Stomach (tissue), 9 donors: ENCODE results near the gene UBR4. TPM values are rescaled to one million over a fixed set of nuclear protein-coding genes. Genes with fewer than 3 reads are reported as not detected.

Experiments
- DNase-seq, 2 donors: peaks; one replicate each; pipeline versions ENCODE4 v3.0.0 to v3.0.0-alpha.2; 2013 to 2019
- H3K27ac ChIP-seq, 5 donors: fragments of 200-600 bp in 4 of 5; sonication (generic) in 4 of 5; one replicate each; pipeline ENCODE4 v1.5.1; 2013 to 2019; ENCODE audit warnings: mild to moderate bottlenecking in 1 of 5, moderate library complexity in 1 of 5
- H3K27me3 ChIP-seq, 3 donors: fragments of 200-600 bp; sonication (generic); one replicate each; pipeline ENCODE4 v1.5.1; 2017 to 2019; ENCODE audit warnings: mixed run types in 1 of 3
- H3K36me3 ChIP-seq, 4 donors: fragments of 200-600 bp; sonication (generic); 1 replicate in 3 of 4; 2 replicates in 1 of 4; pipeline ENCODE4 v1.5.1; 2016 to 2019
- H3K4me1 ChIP-seq, 4 donors: fragments of 200-600 bp; sonication (generic); one replicate each; pipeline ENCODE4 v1.5.1; 2016 to 2019
- H3K4me3 ChIP-seq, 4 donors: fragments of 200-600 bp; sonication (generic) in 3 of 4; one replicate each; pipeline ENCODE4 v1.5.1; 2016 to 2019; ENCODE audit warnings: mild to moderate bottlenecking in 1 of 4
- H3K9me3 ChIP-seq, 4 donors: fragments of 200-600 bp; sonication (generic); one replicate each; pipeline ENCODE4 v1.5.1; 2016 to 2019
- CTCF ChIP-seq, 7 experiments: fragments of 450-650 bp in 4 of 7; fragments of 200-600 bp in 3 of 7; sonication (generic) in 3 of 7; IDR thresholded peaks; one replicate each; pipeline ENCODE4 v1.5.1; 2016 to 2019; ENCODE audit warnings: antibody characterized with exemption in 7 of 7, control low read depth in 2 of 7, mild to moderate bottlenecking in 1 of 7
- EP300 ChIP-seq: sonication (generic); formaldehyde crosslinking; IDR thresholded peaks from one replicate; pipeline ENCODE4 v1.6.1; 2017; ENCODE audit warnings: antibody characterized with exemption
- POLR2A ChIP-seq, 4 donors: fragments of 450-650 bp; IDR thresholded peaks; one replicate each; pipeline ENCODE4 v1.6.1; 2016; ENCODE audit warnings: antibody characterized with exemption in 4 of 4, control low read depth in 2 of 4, mild to moderate bottlenecking in 1 of 4, moderate library complexity in 1 of 4
- POLR2AphosphoS5 ChIP-seq, 3 donors: sonication (generic); formaldehyde crosslinking; IDR thresholded peaks; one replicate each; pipeline ENCODE4 v1.6.1; 2016; ENCODE audit warnings: antibody characterized with exemption in 3 of 3
- WGBS, 5 donors: extraction: QIAGEN DNeasy Blood & Tissue Kit in 3 of 5; methylation state at CpG; one replicate each; pipeline versions ENCODE4 v1.1.5 to v1.1.7; 2013 to 2018; 5-methylcytosine and 5-hydroxymethylcytosine counted together
- intact Hi-C: fragments of 100-400 bp; cut with DNase I; formaldehyde crosslinking; loops from one replicate; pipeline ENCODE4 v1.15.1; 2023; ENCODE audit warnings: low total_unique reads
- polyA plus RNA-seq, 3 donors: library from polyadenylated mRNA; stranded (reverse); fragments of 200-250 nt; gene quantifications; one replicate each; pipeline ENCODE4 v1.2.3, GENCODE V29; 2013
- total RNA-seq, 5 donors: library from RNA; depleted of rRNA; stranded (reverse); fragments of >200 nt; gene quantifications; one replicate each; pipeline versions ENCODE4 v1.1.0 to v1.2.3, GENCODE V29; 2014 to 2016
- donor health status: healthy with polysubstance abuse.
- donor health status: Bipolar disorder and iron deficiency.
- donor health status: healthy.

UBR4 gene
- total and polyA plus RNA-seq, 8 donors: 41.9 to 262 (median 128) TPM

- TF ChIP-seq POLR2AphosphoS5 (IDR thresholded peaks at IDR 0.05): no peak
- TF ChIP-seq POLR2A (IDR thresholded peaks at IDR 0.05): no peak
- TF ChIP-seq CTCF (IDR thresholded peaks at IDR 0.05): no peak
- no peak for TF ChIP-seq EP300
- intact Hi-C loops: no loop called here
- Histone ChIP-seq H3K27ac (peak overlapping the region in 1 of 5 donors; percentile 29), H3K4me1 (peaks cover 29 to 50% (median 43%) of the 10 kb centered on the region in 4 donors), H3K36me3 (peaks cover 0 to 37% (median 33%) of the 10 kb centered on the region in 4 donors), H3K27me3 (no peaks in the 10 kb centered on the region), H3K4me3 (no peak overlapping the region), H3K9me3 (no peaks in the 10 kb centered on the region)
- DNase-seq: no peak
These were observed 2.1 kb upstream of the UBR4 start for GRCh38 chr1:19212167-19212566.

DNA sequence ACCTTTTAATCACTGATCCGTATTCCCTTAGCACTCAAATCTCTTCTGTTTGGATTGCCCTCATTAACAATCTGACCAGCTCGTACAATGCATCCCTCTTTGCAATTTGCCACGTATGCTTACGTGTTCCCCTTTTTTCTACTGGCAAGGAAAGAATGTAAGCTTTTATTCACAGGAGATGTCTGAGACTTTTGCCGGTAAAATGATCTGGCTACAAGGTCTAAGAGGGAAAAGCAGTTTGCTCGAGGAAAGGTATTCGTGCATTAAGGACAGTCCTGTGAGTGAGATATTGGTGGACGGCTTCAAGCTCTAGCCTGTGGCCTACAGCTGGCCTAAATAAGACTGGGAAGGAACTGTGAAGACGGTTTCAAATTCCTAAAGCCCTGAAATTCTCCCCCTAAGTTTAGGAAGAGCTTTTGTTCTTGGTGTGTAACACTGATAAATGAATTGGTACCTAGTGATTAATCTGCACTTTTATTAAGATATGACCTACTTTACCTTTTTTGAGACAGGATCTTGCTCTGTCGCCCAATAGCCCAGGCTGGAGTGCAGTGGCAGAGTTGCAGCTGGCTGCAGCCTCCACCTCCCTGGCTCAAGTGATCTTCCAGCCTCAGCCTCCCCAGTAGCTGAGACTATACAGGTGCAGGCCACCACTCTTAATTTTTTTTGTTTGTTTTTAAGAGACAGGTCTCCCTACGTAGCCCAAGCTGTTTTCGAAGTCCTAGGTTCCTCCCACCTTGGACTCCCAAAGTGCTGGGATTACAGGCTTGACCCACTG lies 895 bp upstream of the UBR4 start:
- WGBS, 5 donors: 11 to 15% (median 13%) methylated on average over 12 of the region's 12 CpGs
- no peak for TF ChIP-seq CTCF (IDR thresholded peaks at IDR 0.05)
- TF ChIP-seq POLR2AphosphoS5 (IDR thresholded peaks at IDR 0.05): no peak
- no peak for TF ChIP-seq POLR2A (IDR thresholded peaks at IDR 0.05)
- TF ChIP-seq EP300: no peak
- Histone ChIP-seq H3K27me3 (no peaks in the 10 kb centered on the region), H3K36me3 (peaks cover 0 to 25% (median 22%) of the 10 kb centered on the region in 4 donors), H3K4me3 (peak overlapping the region; percentile 82 to 93 (median 90)), H3K27ac (peak overlapping the region; percentile 94 to 98 (median 97)), H3K9me3 (no peaks in the 10 kb centered on the region), H3K4me1 (peaks cover 41 to 62% (median 54%) of the 10 kb centered on the region in 4 donors)
- peak in 1 of 2 donors; percentile 40 for DNase-seq
- intact Hi-C loops: no loop called here

GRCh38 chr1:19209439-19209989 lies 552 bp downstream of the UBR4 start:
- H3K4me1 ChIP-seq: peaks cover 44 to 76% (median 62%) of the 10 kb centered on the region in 4 donors
- no peak for TF ChIP-seq EP300
- TF ChIP-seq POLR2A (IDR thresholded peaks at IDR 0.05): no peak
- TF ChIP-seq CTCF (IDR thresholded peaks at IDR 0.05): no peak
- TF ChIP-seq POLR2AphosphoS5 (IDR thresholded peaks at IDR 0.05): no peak
- 0 to 1% (median 0%) methylated on average over 22 to 28 of the region's 28 CpGs for WGBS, 5 donors

DNA sequence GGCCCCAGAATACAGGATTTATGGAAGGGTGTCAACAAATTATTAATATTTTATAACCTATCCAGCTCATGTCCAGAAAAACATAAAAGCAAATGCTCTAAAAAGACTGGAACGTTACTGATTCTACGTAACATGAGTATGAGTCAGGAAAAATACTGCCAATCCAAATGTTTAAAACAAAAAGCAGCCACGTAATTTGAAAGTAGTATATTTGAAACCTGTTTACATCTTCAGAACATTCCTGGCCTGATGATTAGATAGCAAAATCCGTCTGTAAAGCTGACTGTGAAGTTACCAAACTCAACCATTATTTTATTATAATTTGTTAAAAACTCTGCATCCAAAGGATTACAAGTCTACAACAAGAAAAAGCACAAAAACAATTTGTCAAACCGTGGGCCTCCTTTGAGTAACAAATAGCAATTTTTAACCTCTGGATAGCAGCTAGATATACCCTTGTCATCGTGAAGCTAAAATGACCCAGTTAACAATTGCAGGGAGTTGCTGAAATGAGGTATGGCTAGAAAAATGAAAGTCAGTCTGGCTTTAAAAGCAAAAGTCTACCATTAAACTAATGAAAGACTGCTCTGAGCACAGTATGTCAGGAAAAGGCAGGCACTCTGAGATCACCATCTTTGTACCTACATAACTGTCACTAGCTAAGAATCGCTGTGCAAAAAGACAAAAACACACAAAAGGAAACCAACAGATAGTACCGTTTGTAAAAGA lies 1.2 kb downstream of the UBR4 start:
- H3K27me3 ChIP-seq: no peaks in the 10 kb centered on the region
- H3K9me3 ChIP-seq: no peaks in the 10 kb centered on the region
- peaks cover 47 to 83% (median 67%) of the 10 kb centered on the region in 4 donors for H3K4me1 ChIP-seq
- H3K27ac ChIP-seq: peak overlapping the region in 4 of 5 donors; percentile 96 to 98 (median 98)
- peaks cover 0 to 10% (median 6%) of the 10 kb centered on the region in 4 donors for H3K36me3 ChIP-seq
- WGBS, 5 donors: 5 to 11% (median 7%) methylated on average over 8 of the region's 8 CpGs
- TF ChIP-seq CTCF (IDR thresholded peaks at IDR 0.05) (no peak), POLR2A (IDR thresholded peaks at IDR 0.05) (no peak), EP300 (no peak), POLR2AphosphoS5 (IDR thresholded peaks at IDR 0.05) (no peak)
- H3K4me3 ChIP-seq: peak overlapping the region; percentile 82 to 93 (median 90)
- intact Hi-C loops: no loop called here
- no peak for DNase-seq

More at GRCh38 chr1:19209439-19209989, 552 bp downstream of the UBR4 start:
- DNase-seq: peak; percentile 41 to 68
- Histone ChIP-seq H3K27ac (peak overlapping the region; percentile 94 to 98 (median 97)), H3K27me3 (no peaks in the 10 kb centered on the region), H3K4me3 (peak overlapping the region; percentile 82 to 93 (median 90)), H3K36me3 (peaks cover 0 to 14% (median 11%) of the 10 kb centered on the region in 4 donors), H3K9me3 (no peaks in the 10 kb centered on the region)
- intact Hi-C loops: no loop called here
